B cell (primary cell): ENCODE data around the gene UNC119.

Experiments
- CTCF ChIP-seq: fragments of 200-600 bp; IDR thresholded peaks from one replicate; pipeline ENCODE4 v1.8.0; 2022; ENCODE audit warnings: antibody characterized with exemption, mild to moderate bottlenecking
- EZH2 ChIP-seq: IDR thresholded peaks from 2 replicates; pipeline ENCODE4 v1.6.1; 2012; ENCODE audit warnings: borderline replicate concordance, low read depth, mild to moderate bottlenecking, moderate library complexity, low read length; ENCODE audit not compliant: insufficient read depth, poor library complexity, severe bottlenecking

- TF ChIP-seq CTCF: no peak
- TF ChIP-seq EZH2: no peak
Measured at GRCh38 chr17:28599311-28600184, 47.1 kb upstream of the UNC119 start.
